Progenitor cell of endocrine pancreas (in vitro differentiated cells): ENCODE results near the gene SNCAIP. TPM values are rescaled to one million over a fixed set of nuclear protein-coding genes. Genes with fewer than 3 reads are reported as not detected.
"Not testable (repeated sequence)": the region's sequence is repeated elsewhere in the genome, so short reads cannot be mapped to it uniquely, and the experiment has no call there.

Experiments used
- DNase-seq: peaks from one replicate; pipeline ENCODE4 v3.0.0; 2021; ENCODE audit warnings: low spot score; ENCODE audit not compliant: unreplicated experiment
- H3K27ac Mint-ChIP-seq: 2 replicates; pipeline ENCODE4 v1.8.0; 2021; ENCODE audit warnings: mild to moderate bottlenecking, moderate library complexity, mixed read lengths
- H3K27me3 Mint-ChIP-seq: 2 replicates; pipeline ENCODE4 v1.8.0; 2021; ENCODE audit warnings: mixed read lengths
- H3K36me3 Mint-ChIP-seq: 2 replicates; pipeline ENCODE4 v1.8.0; 2022; ENCODE audit warnings: mixed read lengths; ENCODE audit not compliant: insufficient read depth
- H3K4me1 Mint-ChIP-seq: 2 replicates; pipeline ENCODE4 v1.8.0; 2021; ENCODE audit warnings: low read depth, mixed read lengths
- H3K4me3 Mint-ChIP-seq: 2 replicates; pipeline ENCODE4 v1.8.0; 2021; ENCODE audit warnings: low read depth, mild to moderate bottlenecking, moderate library complexity, mixed read lengths
- H3K9me3 Mint-ChIP-seq: 2 replicates; pipeline ENCODE4 v1.8.0; 2021; ENCODE audit warnings: low read depth, mixed read lengths
- CTCF ChIP-seq: fragments of 200-600 bp; sonication (generic); IDR thresholded peaks from one replicate; pipeline ENCODE4 v1.5.0; 2021; ENCODE audit warnings: antibody characterized with exemption, mild to moderate bottlenecking; ENCODE audit not compliant: unreplicated experiment
- total RNA-seq: library from RNA; stranded (reverse); gene quantifications from 2 replicates; pipeline ENCODE4 v1.2.1, GENCODE V29; 2021

Gene SNCAIP
- total RNA-seq, 1 donor from 2014 or later, result 13.7 TPM

- Mint-ChIP-seq H3K36me3 (no peaks in the 10 kb centered on the region), H3K9me3 (peaks cover 3% of the 10 kb centered on the region), H3K27ac (no peak overlapping the region), H3K4me1 (peaks cover 7% of the 10 kb centered on the region), H3K27me3 (no peaks in the 10 kb centered on the region), H3K4me3 (no peak overlapping the region)
- no peak for DNase-seq
- no peak for TF ChIP-seq CTCF
Observed at GRCh38 chr5:122375801-122376200, 63.8 kb downstream of the SNCAIP start.

GRCh38 chr5:122376250-122376649, 64.2 kb downstream of the SNCAIP start:
- no peaks in the 10 kb centered on the region for H3K36me3 Mint-ChIP-seq
- H3K9me3 Mint-ChIP-seq, result peaks cover 3% of the 10 kb centered on the region
- no peaks in the 10 kb centered on the region for H3K27me3 Mint-ChIP-seq
- no peak overlapping the region for H3K27ac Mint-ChIP-seq
- H3K4me1 Mint-ChIP-seq, result peaks cover 6% of the 10 kb centered on the region
- H3K4me3 Mint-ChIP-seq, result no peak overlapping the region
- no peak for DNase-seq
- no peak for TF ChIP-seq CTCF

- no peak for TF ChIP-seq CTCF
- Mint-ChIP-seq H3K9me3 (peaks cover 6% of the 10 kb centered on the region), H3K27me3 (no peaks in the 10 kb centered on the region), H3K4me3 (no peak overlapping the region), H3K27ac (no peak overlapping the region), H3K4me1 (peaks cover 5% of the 10 kb centered on the region), H3K36me3 (no peaks in the 10 kb centered on the region)
- DNase-seq, result no peak
Observed at GRCh38 chr5:122377026-122377425, 65.0 kb downstream of the SNCAIP start.

- H3K4me1 Mint-ChIP-seq, H3K27me3 Mint-ChIP-seq, DNase-seq, H3K9me3 Mint-ChIP-seq, H3K4me3 Mint-ChIP-seq, H3K36me3 Mint-ChIP-seq, H3K27ac Mint-ChIP-seq: not testable (repeated sequence)
Observed at GRCh38 chr5:122382938-122383337, 70.9 kb downstream of the SNCAIP start.

- peaks cover 5% of the 10 kb centered on the region for H3K9me3 Mint-ChIP-seq
- H3K27me3 Mint-ChIP-seq, result no peaks in the 10 kb centered on the region
- no peaks in the 10 kb centered on the region for H3K36me3 Mint-ChIP-seq
- no peak for TF ChIP-seq CTCF
- no peak overlapping the region for H3K4me3 Mint-ChIP-seq
- H3K4me1 Mint-ChIP-seq, result peaks cover 2% of the 10 kb centered on the region
- DNase-seq, result no peak
- H3K27ac Mint-ChIP-seq, result no peak overlapping the region
Observed at GRCh38 chr5:122384739-122385235, 72.8 kb downstream of the SNCAIP start.

GRCh38 chr5:122385286-122385685, 73.2 kb downstream of the SNCAIP start:
- Mint-ChIP-seq H3K4me1 (peaks cover 2% of the 10 kb centered on the region), H3K4me3 (no peak overlapping the region), H3K27ac (no peak overlapping the region), H3K9me3 (peaks cover 5% of the 10 kb centered on the region), H3K36me3 (no peaks in the 10 kb centered on the region), H3K27me3 (no peaks in the 10 kb centered on the region)
- no peak for DNase-seq
- no peak for TF ChIP-seq CTCF
